Mononuclear cell (primary cell): Measurements from ENCODE around the gene FRMD8. TPM values are rescaled to one million over a fixed set of nuclear protein-coding genes. Genes with fewer than 3 reads are reported as not detected.

Source experiments
- H3K27me3 ChIP-seq: 2 replicates; pipeline ENCODE4 v1.6.0; 2011; ENCODE audit warnings: low read length, control low read depth; ENCODE audit not compliant: insufficient read depth
- H3K4me1 ChIP-seq: 2 replicates; pipeline ENCODE4 v1.5.1; 2011; ENCODE audit warnings: mild to moderate bottlenecking, low read length, control low read depth; ENCODE audit not compliant: insufficient read depth
- H3K4me3 ChIP-seq: 2 replicates; pipeline ENCODE4 v1.5.1; 2011; ENCODE audit warnings: mild to moderate bottlenecking, low read length, moderate library complexity
- H3K9me3 ChIP-seq: 2 replicates; pipeline ENCODE4 v1.5.1; 2011; ENCODE audit warnings: low read depth, mild to moderate bottlenecking, control low read depth, low read length
- total RNA-seq: library from RNA; depleted of rRNA; stranded (reverse); fragments of >200 nt; gene quantifications from one replicate; pipeline ENCODE4 v1.2.3, GENCODE V29; 2012

Gene FRMD8
- total RNA-seq, 1 donor, result 23.1 TPM

- Histone ChIP-seq H3K9me3 (no peaks in the 10 kb centered on the region), H3K4me1 (no peaks in the 10 kb centered on the region), H3K4me3 (no peak overlapping the region), H3K27me3 (no peaks in the 10 kb centered on the region)
Measured at GRCh38 chr11:65396769-65397745, 10.6 kb downstream of the FRMD8 start.

DNA sequence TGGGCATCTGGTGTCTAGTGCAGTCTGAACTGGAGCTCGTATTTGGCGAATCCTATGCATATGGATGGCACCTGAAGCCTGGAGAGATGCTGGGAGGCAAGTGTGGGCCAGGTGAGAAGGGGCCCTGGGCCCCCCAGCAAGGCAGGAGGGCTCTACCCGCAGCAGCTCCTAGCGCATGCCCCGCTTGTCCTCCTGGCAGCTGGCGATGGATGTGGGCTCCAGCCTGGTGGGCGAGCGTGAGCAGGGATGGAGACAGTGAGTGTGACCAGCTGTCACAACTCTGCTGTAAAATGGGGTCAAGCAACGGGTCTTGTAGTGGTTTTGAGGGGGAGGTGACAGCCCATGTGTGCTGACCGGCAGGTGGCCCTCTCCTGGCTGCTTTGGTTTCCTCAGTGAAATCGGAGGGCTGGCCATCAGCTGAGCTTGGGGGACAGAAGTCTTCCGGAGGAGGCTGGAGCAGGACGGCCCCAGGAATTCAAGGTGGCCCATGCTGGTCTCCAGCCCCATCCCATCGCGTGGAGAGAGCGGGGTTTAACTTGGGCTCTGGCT is 12.0 kb downstream of the FRMD8 start:
- Histone ChIP-seq H3K4me1 (peaks cover 8% of the 10 kb centered on the region), H3K27me3 (no peaks in the 10 kb centered on the region), H3K4me3 (no peak overlapping the region), H3K9me3 (no peaks in the 10 kb centered on the region)

- no peaks in the 10 kb centered on the region for H3K27me3 ChIP-seq
- H3K4me3 ChIP-seq, result no peak overlapping the region
- peaks cover 16% of the 10 kb centered on the region for H3K4me1 ChIP-seq
- no peaks in the 10 kb centered on the region for H3K9me3 ChIP-seq
Measured at GRCh38 chr11:65399249-65399648, 12.8 kb downstream of the FRMD8 start.

DNA sequence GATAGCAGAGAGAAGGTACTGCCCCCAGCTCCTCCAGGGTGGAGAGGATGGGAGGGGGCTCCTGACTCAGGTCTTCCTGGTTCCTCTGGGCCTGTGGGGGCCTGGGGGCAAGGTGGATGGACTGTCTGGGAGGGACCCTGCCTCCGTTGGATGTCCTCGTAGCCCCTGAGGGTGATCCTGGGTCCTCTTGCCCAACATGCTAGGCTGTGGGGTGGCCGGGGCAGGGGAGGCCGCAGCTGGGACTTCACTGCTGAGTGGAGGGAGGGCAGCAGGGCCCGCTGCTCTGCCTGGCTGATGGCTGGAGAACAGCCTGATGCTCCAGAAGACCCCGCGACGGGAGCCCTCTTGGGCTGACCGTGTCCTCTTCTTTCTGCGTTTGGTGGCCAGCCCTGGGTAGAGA is 13.4 kb downstream of the FRMD8 start:
- no peaks in the 10 kb centered on the region for H3K9me3 ChIP-seq
- peaks cover 22% of the 10 kb centered on the region for H3K4me1 ChIP-seq
- no peaks in the 10 kb centered on the region for H3K27me3 ChIP-seq
- H3K4me3 ChIP-seq, result no peak overlapping the region

DNA sequence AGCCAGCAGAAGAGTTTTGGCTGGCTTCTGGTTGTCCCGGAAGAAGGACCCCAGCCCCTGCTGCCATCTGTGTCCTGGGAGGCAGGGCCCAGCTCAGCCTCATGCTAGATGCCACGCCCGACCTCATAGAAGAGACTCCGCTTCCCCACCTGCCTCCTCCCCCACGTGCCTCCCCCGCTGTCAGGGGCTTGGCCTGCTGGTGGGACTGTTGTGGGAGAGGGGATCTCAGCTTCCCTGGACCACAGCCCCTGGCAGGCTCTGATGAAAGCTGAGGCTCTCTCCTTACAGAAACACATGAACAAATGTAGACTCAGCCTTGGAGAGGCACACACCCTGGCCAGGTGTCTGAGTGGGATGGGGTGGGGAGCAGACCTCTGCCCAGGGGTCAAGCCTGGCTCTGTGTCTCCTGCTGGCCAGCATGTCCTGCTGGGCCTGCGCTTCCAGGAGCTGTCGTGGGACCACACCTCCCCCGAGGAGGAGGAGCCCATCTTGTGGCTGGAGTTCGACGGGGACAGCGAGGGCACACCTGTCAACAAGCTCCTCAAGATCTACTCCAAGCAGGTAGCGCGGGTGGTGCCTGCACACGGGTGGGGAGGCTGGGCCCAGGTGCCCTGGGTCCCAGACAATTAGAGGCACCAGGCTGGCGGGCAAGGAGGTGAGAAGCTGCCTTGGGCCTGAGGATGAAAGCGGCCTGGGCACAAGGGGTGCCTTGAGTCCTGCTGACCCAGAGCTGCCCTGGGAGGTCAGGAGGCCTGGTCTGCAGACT is 14.1 kb downstream of the FRMD8 start:
- no peaks in the 10 kb centered on the region for H3K9me3 ChIP-seq
- no peak overlapping the region for H3K4me3 ChIP-seq
- H3K4me1 ChIP-seq, result peaks cover 26% of the 10 kb centered on the region
- no peaks in the 10 kb centered on the region for H3K27me3 ChIP-seq

DNA sequence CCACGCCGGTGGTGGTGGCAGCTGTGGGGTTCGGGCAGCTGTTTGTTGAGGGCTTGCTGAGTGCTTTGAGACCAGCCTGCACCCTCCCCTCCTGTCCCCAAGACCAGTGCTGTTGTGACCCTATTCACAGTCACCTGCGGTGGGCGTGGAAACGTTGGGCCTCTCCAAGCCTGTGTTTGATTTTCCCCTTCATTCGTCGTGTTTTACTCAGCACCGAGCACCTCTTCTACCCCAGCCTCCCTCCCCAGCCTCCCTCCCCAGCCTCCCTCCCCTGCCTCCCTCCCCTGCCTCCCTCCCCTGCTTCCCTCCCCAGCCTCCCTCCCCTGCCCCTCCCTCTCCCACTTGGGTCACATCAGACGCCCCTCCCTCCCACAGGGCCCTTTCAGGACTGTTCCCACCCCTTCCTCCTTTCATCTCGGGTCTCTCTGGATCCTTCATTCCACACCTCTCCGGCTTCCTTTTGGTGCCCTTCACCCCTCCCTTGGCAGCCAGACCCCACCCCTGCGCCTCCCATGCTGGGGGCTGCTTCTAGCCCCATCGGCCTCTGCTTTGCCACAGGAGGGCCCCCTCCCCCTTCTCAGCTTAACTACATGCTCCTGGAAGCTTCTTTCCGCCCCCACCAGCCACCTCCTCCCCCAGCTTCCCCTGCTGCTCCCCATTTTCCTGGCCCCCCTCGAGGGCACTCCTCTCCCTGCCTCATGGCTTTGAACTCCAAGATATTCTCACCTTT is 14.8 kb downstream of the FRMD8 start:
- Histone ChIP-seq H3K4me3 (no peak overlapping the region), H3K27me3 (no peaks in the 10 kb centered on the region), H3K4me1 (peaks cover 26% of the 10 kb centered on the region), H3K9me3 (no peaks in the 10 kb centered on the region)

GRCh38 chr11:65401803-65402248 is 15.4 kb downstream of the FRMD8 start:
- H3K4me3 ChIP-seq, result no peak overlapping the region
- no peaks in the 10 kb centered on the region for H3K9me3 ChIP-seq
- H3K27me3 ChIP-seq, result no peaks in the 10 kb centered on the region
- H3K4me1 ChIP-seq, result peaks cover 26% of the 10 kb centered on the region

- peaks cover 26% of the 10 kb centered on the region for H3K4me1 ChIP-seq
Measured at GRCh38 chr11:65402790-65403189, 16.4 kb downstream of the FRMD8 start.

GRCh38 chr11:65403607-65404121 is 17.2 kb downstream of the FRMD8 start:
- no peaks in the 10 kb centered on the region for H3K27me3 ChIP-seq
- H3K4me3 ChIP-seq, result no peak overlapping the region
- H3K9me3 ChIP-seq, result no peaks in the 10 kb centered on the region
- H3K4me1 ChIP-seq, result peaks cover 33% of the 10 kb centered on the region

More at GRCh38 chr11:65402790-65403189, 16.4 kb downstream of the FRMD8 start:
- no peak overlapping the region for H3K4me3 ChIP-seq
- H3K9me3 ChIP-seq, result no peaks in the 10 kb centered on the region
- H3K27me3 ChIP-seq, result no peaks in the 10 kb centered on the region

- H3K9me3 ChIP-seq, result no peaks in the 10 kb centered on the region
- H3K4me3 ChIP-seq, result no peak overlapping the region
- no peaks in the 10 kb centered on the region for H3K27me3 ChIP-seq
- peaks cover 34% of the 10 kb centered on the region for H3K4me1 ChIP-seq
Measured at GRCh38 chr11:65404210-65404609, 17.8 kb downstream of the FRMD8 start.

GRCh38 chr11:65404638-65405339 is 18.4 kb downstream of the FRMD8 start:
- Histone ChIP-seq H3K9me3 (no peaks in the 10 kb centered on the region), H3K4me3 (no peak overlapping the region), H3K27me3 (no peaks in the 10 kb centered on the region), H3K4me1 (peaks cover 34% of the 10 kb centered on the region)

- Histone ChIP-seq H3K4me1 (peaks cover 14% of the 10 kb centered on the region), H3K4me3 (no peak overlapping the region), H3K27me3 (no peaks in the 10 kb centered on the region), H3K9me3 (no peaks in the 10 kb centered on the region)
Measured at GRCh38 chr11:65410936-65411680, 24.7 kb downstream of the FRMD8 start.

GRCh38 chr11:65411681-65412070 is 25.2 kb downstream of the FRMD8 start:
- Histone ChIP-seq H3K9me3 (no peaks in the 10 kb centered on the region), H3K27me3 (no peaks in the 10 kb centered on the region), H3K4me1 (peaks cover 20% of the 10 kb centered on the region), H3K4me3 (no peak overlapping the region)
